ENCODE data around the gene KIAA1217. TPM values are rescaled to one million over a fixed set of nuclear protein-coding genes. Genes with fewer than 3 reads are reported as not detected.

KIAA1217 gene
- total RNA-seq, 1 experiment from 2014 or later, result 9.3 TPM

GRCh38 chr10:24550680-24551079 is 341.7 kb downstream of the KIAA1217 start:
- no peak for DNase-seq (ENCODE audit: low read depth)

DNA sequence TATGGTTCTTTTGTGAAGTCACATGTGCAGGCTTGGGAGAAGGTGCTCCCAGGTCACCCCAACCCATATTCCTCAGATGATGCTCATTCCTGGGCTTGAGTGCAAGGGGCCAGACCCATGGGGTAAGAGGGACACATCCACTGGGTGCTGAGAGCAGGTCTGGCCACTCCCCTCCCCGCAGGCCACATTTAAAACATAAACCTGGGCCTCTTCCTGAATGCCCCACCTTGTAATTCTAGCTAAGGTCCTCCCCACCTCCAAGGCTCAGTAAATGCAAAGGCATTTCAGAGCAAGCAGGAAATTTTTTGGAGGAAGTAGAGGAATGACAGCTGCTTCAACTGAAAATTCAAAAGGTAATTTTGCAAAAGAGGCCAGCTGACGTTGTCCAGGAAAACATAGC is 342.2 kb downstream of the KIAA1217 start:
- DNase-seq (ENCODE audit: low read depth), result no peak

DNA sequence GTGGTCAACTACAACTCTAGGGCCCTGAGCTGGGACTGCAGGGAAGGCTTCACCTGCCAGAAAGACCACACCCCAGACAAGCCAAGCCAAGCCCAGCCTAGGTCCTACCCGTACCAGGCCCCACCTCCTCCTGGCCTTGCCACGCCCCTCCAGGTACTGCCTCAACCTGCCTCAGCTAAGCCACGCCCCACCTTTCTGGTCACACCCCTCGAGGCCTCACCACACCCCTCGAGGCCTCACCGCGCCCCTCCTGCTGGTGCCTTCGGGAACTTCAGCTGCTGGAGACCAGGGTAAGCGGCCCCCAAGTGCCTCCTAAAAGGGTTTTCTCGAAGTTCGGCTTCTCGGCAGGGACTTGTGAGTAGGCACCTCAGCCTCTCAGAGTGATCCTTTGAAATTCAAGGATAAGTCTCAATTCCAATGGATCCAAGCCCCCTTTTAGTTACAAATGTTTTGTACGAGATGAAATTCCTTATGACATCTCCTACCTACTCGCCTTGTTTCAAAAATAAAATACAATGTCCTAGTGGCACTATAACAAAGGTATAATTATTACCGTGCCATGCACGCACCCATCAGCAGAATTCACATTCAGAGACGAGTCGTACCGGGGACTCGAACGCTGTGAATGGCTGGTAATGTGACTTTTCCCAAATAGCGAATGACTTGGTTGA is 343.5 kb downstream of the KIAA1217 start:
- DNase-seq (ENCODE audit: low read depth), result no peak

- peak; percentile 65 for DNase-seq (ENCODE audit: low read depth)
Observed at GRCh38 chr10:24553051-24553612, 344.2 kb downstream of the KIAA1217 start.

GRCh38 chr10:24554036-24554435 is 345.1 kb downstream of the KIAA1217 start:
- no peak for DNase-seq (ENCODE audit: low read depth)

- no peak for DNase-seq (ENCODE audit: low read depth)
Observed at GRCh38 chr10:24556126-24556749, 347.3 kb downstream of the KIAA1217 start.

DNA sequence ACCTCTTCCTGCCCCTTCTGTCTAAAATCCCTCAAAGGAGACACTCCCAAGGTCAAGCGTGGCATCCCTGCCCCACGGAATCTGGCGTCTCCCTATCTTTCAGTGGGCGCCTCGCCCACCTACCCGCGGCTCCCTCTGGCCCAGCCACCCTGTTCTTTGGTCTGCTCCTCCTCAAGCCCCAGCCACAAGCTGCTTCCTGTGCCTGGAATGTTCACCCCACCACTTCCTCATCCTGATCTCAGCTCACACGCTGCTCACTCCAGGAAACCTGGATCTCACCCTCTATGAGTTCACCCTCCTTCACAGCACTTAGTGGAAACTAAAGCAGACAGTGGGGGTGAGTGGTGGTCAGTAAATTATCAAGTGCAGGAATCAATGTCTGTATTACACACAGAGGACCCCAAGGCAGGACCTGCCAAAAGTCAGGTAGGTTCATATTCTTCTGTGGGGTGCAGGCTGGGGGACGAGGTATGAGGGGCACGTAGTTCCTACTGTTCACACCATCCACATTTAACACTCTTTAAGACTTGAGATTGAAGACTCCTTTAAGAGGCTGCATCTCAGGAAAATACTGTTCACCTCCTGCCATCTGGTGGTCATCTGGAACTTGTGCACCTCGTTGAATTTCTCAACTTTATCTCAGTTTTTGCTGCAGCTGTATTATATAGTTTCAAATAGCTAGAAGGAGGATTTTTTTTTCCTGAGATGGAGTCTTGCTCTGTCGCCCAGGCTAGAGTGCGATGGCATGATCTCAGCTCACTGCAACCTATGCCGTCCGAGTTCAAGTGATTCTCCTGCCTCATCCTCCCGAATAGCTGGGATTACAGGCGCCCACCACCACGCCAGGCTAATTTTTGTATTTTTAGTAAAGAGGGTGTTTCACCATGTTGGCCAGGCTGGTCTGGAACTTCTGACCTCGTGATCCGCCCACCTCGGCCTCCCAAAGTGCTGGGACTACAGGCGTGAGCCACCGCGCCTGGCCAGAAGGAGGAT is 348.1 kb downstream of the KIAA1217 start:
- peak; percentile 72 for DNase-seq (ENCODE audit: low read depth)

DNA sequence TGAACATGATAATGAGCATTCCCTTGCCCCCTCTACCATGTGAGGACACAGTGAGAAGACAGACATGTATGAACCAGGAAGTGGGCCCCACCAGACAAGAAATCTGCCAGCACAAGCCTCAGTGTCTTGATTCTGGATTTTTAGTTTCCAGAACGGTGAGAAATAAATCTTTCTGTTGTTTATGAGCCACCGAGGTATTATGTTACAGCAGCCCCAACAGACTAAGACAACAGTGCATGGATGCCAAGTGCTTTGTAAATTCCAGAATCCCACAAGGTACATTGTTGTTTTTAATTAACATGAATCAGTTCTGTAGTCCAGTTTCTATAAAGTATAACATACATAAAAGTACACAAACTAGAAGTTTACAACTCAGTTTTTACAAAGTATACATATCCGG is 352.5 kb downstream of the KIAA1217 start:
- no peak for DNase-seq (ENCODE audit: low read depth)

DNA sequence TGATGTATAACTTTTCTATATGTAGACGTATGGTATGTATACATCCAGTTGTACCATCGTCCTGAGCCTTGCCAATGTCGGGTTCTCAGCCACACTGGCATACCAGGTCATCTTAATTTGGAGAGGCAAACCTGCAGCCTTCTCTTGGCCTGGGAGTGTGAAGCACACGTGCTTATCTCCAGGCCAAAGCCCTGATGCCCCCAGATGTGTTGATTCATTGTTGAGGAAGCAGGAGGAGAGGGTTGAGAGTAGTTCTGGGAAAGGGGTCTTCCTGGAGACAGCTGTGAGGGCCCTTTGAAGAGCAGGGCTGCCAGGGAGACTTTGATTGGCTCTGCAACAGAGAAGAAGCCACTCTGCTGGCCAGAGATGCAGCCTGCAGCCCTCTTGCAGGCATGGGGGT is 359.1 kb downstream of the KIAA1217 start:
- no peak for DNase-seq (ENCODE audit: low read depth)

GRCh38 chr10:24569330-24569796 is 360.4 kb downstream of the KIAA1217 start:
- no peak for DNase-seq (ENCODE audit: low read depth)

DNA sequence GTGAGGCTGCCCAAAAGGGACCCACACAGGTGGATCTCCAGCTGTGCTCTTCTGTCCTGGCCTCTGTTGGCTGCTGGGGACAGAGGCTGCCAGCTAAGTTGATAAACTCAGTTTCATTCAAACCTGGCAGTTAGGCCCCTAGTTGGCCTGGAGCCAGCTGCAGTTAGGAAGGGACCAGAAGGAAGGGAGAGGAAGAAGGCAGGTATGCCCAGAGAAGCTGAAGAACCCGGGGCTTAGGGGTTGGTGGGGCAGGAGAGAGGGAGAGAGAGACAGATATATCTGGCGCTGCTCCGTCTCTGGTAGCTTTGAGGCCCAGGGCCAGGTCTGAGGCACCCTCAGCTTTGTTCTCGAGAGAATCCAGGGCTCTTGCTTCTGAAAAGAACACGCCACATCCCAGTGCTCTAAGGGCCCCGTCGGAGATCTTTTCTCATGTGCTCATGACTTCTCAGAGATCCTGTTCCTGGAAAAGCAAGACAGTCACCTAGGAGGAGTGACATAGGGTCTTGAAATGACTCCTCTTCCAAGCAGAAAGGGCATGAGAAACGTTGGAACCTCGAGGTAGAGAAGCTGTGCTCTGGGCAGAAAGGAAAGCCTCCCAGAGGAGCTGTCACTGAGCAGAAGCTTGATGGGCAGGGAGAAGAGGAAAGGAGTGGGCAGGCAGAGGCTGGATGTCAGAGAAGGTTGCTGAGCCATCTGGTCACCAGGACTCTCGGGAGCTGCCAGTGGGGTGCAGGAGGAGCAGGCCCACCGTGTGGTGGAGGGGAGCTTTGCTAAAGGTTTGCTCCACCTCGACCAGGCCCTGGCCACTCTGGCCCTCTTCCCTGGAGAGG is 361.1 kb downstream of the KIAA1217 start:
- no peak for DNase-seq (ENCODE audit: low read depth)

DNA sequence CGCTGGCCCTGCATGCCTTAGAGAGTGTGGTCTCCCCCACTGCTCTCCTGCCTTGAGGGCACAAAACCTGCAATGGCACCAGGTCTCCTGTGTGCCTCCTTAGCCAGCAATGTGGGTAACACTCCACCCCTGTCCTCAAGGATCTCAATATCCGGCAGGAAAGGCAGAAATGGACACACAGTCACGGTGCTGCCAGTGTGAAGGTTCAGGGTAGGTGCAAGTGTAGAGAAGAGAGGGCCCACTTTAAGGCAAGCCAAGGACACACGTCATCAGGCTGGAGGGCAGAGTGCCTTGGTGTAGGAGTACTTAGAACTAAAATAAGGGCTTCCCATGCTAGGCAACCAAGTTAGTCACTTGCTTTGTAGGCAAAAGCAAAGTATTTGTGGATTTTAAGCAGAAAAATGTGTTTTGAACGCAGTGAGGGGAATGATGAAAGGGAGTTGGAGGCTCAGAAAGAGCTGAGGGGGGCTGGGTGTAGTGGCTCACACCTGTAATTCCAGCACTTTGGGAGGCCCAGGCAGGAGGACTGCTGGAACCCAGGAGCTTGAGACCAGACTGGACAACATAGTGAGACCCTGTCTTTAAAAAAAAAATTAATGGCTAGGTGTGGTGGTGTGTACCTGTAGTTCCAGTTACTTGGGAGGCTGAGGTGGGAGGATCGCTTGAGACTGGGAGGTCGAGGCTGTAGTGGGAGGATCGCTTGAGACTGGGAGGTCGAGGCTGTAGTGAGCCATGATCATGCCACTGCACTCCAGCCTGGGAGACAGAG is 361.9 kb downstream of the KIAA1217 start:
- DNase-seq (ENCODE audit: low read depth), result no peak

GRCh38 chr10:24571870-24572450 is 363.0 kb downstream of the KIAA1217 start:
- no peak for DNase-seq (ENCODE audit: low read depth)

GRCh38 chr10:24574161-24574560 is 365.2 kb downstream of the KIAA1217 start:
- no peak for DNase-seq (ENCODE audit: low read depth)

GRCh38 chr10:24574578-24575155 is 365.7 kb downstream of the KIAA1217 start:
- no peak for DNase-seq (ENCODE audit: low read depth)

DNA sequence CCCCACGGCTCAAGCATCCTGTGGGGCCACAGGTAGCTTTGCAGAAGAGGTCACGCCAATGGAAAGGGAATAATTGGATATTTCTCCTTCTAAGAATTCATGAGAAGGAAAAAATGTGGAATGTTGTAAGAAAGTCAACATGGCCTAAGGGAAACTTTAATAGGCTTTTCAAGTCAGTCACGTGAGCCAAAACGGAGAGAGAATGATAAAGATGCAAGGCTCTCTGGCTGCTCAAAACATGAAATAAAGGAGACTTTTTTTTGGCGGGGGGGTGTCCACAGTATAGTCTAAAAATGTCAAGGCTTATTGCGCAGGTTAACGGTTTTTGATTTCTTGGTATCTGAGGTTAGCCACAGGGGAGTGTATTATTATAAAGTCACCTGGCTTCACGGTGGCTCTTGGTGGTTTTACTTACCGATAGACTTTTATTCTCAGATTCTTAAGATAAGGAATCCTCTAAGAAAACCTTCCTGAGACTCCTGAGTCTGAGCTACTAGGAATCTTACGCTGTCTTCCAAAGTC is 366.6 kb downstream of the KIAA1217 start:
- DNase-seq (ENCODE audit: low read depth), result peak; percentile 28

DNA sequence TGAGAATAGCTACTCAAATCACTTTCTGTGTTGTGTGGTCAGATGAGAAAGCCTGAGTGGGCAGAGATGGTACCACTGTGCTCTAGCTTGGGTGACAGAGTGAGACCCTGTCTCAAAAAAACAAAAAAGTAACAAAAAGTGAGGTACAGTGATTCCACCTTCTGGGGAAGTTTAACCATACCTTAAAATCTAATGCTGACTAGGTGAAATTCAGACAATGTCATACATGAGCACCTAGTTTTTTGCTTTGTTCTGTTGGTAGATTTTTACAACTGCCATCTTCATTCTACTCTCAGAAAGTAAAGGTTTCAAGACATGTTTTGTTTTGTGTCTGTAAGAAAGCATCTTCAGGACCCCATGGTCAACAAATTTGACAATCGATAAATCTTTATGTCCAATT is 370.5 kb downstream of the KIAA1217 start:
- DNase-seq (ENCODE audit: low read depth), result no peak

DNA sequence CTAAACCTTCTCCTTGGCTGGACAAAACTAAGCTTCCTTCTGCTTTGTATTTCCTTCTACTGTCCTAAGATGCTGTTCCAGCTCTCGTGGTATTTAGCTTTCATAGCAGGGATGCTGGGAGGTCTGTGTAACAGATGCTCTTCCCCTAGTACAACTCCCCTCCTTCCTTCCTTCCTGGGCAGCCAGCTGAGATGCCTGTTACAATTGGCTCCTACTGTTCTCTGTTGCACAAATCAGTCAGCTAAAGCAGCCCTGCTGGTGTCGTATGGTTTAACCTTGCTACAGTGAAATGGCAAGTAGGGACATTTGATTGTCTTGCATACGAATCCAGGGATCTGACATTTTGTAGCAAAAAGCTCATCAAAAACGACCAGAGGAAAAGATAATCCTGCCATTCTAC is 371.0 kb downstream of the KIAA1217 start:
- no peak for DNase-seq (ENCODE audit: low read depth)

DNA sequence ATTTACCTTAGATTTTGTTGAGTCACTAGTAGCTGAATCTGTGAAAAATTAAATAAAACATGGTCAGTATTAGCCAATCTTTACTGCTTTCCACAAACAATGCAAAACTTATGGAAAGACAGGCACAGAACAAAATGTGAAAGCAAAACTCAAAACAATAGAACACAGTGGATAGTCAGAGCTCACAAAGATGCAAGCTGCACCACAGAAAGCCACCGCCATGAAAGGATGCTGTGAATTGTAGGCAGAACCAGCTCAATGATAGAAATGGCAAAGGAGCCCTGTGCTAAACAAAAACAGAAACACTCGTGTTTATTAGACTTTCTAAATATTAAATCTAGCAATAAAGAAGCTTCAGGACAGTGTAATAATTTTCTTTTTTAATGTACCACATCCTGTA is 380.3 kb downstream of the KIAA1217 start:
- DNase-seq (ENCODE audit: low read depth), result no peak
